VCaP (cell line): ENCODE results near the gene PKP4.
A peak's percentile ranks its signal among the peaks of the same experiment; 100 is the strongest.

Experiments used
- H3K27ac ChIP-seq: fragments of 450-650 bp; 2 replicates; pipeline ENCODE4 v1.5.1; 2017
- TF ChIP-seq, protein P1 (sequence below): fragments of 450-650 bp; conservative IDR thresholded peaks from 2 replicates; pipeline ENCODE4 v1.5.1; 2017; ENCODE audit warnings: mild to moderate bottlenecking, moderate library complexity

Gene PKP4

DNA sequence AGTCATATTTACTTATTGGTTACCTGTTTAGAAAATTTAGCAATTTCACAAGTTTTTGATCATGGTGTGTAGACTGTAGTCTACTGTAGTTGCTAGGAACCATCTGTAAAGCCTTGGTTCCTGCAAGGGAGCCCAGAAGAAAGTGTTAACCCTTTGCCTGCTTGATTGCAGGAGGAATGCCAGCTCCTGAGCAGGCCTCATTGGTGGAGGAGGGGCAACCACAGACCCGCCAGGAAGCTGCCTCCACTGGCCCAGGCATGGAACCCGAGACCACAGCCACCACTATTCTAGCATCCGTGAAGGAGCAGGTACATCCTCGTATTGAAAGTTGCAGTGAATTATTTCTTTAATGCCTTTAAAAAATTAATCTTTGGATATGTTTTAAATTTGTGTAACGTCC, 76.3 kb downstream of the PKP4 start:
- TF ChIP-seq, protein P1, sequence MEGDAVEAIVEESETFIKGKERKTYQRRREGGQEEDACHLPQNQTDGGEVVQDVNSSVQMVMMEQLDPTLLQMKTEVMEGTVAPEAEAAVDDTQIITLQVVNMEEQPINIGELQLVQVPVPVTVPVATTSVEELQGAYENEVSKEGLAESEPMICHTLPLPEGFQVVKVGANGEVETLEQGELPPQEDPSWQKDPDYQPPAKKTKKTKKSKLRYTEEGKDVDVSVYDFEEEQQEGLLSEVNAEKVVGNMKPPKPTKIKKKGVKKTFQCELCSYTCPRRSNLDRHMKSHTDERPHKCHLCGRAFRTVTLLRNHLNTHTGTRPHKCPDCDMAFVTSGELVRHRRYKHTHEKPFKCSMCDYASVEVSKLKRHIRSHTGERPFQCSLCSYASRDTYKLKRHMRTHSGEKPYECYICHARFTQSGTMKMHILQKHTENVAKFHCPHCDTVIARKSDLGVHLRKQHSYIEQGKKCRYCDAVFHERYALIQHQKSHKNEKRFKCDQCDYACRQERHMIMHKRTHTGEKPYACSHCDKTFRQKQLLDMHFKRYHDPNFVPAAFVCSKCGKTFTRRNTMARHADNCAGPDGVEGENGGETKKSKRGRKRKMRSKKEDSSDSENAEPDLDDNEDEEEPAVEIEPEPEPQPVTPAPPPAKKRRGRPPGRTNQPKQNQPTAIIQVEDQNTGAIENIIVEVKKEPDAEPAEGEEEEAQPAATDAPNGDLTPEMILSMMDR, result no peak
- H3K27ac ChIP-seq, result no peak overlapping the region

- TF ChIP-seq, protein P1, result no peak
- peak overlapping the region; percentile 75 for H3K27ac ChIP-seq
Measured at GRCh38 chr2:158539176-158540005, 82.6 kb downstream of the PKP4 start.

DNA sequence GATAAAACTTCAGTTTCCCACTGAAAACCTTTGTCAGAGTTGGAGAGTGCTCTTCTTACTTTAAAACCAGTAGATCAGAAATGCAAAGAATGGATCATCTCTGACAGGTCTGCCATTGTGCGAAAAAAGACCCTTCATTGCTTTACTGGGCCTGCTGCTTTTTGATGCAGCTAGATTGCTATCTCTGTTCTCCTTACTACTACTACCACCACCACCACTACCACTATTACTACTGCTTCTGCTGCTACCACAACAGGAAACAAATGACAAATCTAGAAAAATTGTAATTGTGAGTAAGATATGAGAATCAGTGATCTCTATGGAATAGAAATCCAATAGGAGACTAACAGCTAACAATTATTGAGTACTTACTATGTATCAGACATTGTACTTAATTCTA, 85.8 kb downstream of the PKP4 start:
- H3K27ac ChIP-seq, result no peak overlapping the region
- TF ChIP-seq, protein P1, result no peak

- H3K27ac ChIP-seq, result no peak overlapping the region
- TF ChIP-seq, protein P1, result no peak
Measured at GRCh38 chr2:158543957-158544356, 87.2 kb downstream of the PKP4 start.

- TF ChIP-seq, protein P1, result no peak
- no peak overlapping the region for H3K27ac ChIP-seq
Measured at GRCh38 chr2:158544998-158545397, 88.2 kb downstream of the PKP4 start.

GRCh38 chr2:158546412-158547144, 89.8 kb downstream of the PKP4 start:
- TF ChIP-seq, protein P1, result no peak
- no peak overlapping the region for H3K27ac ChIP-seq

DNA sequence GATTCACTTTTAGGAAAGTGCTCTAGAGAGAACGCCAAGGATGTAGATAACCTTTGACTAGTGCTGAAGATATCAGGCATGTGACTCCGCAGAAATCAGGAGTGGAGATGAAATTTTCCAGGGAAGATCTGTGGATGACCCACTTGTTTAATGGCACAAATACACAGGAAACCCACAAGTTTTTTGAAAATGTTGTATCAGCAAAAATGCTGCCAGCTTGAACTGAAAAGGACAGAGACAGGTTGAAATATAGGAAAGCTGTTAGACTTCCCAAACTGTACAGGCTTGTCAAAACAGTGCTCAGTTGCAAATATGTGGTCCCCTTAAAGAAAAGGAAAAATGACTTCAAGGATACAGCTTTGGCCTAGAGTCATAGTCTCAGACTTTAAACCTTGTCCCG, 96.5 kb downstream of the PKP4 start:
- H3K27ac ChIP-seq, result no peak overlapping the region
- TF ChIP-seq, protein P1, result no peak
